ENCODE results near the gene DPYSL3.

DNA sequence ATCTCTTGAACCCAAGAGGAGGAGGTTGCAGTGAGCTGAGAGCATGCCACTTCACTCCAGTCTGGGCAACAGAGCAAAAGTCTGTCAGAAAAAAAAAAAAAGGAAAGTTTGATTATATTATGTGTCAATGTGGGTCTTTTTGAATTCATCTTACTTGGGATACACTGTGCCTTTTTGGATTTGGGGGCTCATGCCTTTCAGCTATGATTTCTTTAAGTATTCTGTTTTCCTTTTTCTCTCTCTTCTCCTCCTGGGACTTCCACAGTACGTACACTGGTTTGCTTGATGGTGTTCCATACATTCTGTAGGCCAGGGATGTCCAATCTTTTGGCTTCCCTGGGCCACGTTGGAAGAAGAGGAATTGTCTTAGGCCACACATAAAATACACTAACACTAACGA is 128.3 kb downstream of the DPYSL3 start:
- TF ChIP-seq TAF1 (conservative IDR thresholded peaks at IDR 0.05) (no peak), CTCF (IDR thresholded peaks at IDR 0.05; ENCODE audit: low read depth, low read length, missing input control) (no peak), RAD21 (IDR thresholded peaks at IDR 0.05) (no peak), YY1 (IDR thresholded peaks at IDR 0.05) (no peak)
- TF ChIP-seq, protein P1, sequence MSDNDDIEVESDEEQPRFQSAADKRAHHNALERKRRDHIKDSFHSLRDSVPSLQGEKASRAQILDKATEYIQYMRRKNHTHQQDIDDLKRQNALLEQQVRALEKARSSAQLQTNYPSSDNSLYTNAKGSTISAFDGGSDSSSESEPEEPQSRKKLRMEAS (IDR thresholded peaks at IDR 0.05), result no peak

Measured in liver (tissue), 3 donors.